Stimulated activated CD8-positive, alpha-beta memory T cell treated with anti-CD3 and anti-CD28 coated beads, Interleukin-7, amount 100 ng/mL, for 24 hours (primary cell): ENCODE data around the gene PLB1.

ENCODE experiments used
- DNase-seq: peaks from one replicate; pipeline ENCODE4 v3.0.0-alpha.2; 2020; ENCODE audit warnings: low read depth

PLB1 gene

DNA sequence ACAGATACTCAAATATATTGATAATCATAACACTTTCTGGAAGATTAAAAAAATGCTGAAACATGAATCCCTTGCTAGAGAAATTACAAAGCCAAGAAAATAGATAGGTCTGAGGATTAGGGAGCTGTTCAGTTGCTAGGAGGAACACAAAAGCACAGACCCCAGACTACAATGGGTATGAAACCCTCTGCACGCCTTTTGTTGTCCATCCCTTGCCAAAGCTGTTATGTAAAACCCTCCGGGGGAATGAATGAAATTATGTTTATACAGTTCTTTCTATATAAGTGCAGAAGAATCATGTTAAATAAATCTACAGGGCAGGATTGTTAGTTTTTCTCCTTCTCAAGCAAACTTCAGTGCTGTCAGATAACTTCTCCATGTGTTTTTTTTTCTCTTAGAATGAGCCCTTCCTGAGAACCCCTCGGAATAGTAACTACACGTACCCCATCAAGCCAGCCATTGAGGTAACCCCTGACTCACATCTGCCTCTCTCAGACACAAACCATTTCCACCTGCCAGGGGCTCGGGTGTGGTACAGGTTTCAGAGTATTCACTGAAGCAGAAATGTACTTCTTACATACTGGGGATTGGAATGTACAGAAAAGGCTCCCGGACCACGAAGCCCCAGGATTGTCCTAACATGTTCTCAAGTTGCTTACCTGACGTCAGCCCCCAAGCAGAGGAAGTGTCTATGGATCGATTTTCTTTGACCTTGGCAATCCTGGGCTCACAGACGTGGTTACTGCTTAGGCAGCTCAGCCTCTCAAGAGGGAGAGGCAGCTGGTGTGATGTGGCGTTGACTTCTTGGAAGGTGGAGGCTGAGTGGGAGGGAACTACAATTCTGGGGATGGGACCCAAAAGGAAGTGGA lies 118.0 kb downstream of the PLB1 start:
- DNase-seq: no peak

DNA sequence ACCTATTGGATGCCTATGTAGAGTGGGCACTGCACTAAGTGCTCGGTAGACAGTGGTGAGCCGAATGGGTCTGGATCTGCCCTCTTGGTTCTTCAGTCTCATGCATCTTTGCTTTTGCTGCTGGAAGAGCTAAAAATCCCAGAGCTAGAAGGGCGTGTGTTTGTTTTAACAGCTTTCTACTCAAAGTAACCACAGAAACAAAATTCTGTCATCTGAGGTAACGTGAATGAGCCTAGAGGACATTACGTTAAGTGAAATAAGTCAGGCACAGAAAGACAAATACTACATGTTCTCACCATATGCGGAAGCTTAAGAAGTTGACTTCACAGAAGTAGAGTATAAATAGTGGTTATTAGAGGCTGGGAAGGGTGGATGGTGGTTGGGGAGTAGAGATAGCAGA lies 119.8 kb downstream of the PLB1 start:
- no peak for DNase-seq

DNA sequence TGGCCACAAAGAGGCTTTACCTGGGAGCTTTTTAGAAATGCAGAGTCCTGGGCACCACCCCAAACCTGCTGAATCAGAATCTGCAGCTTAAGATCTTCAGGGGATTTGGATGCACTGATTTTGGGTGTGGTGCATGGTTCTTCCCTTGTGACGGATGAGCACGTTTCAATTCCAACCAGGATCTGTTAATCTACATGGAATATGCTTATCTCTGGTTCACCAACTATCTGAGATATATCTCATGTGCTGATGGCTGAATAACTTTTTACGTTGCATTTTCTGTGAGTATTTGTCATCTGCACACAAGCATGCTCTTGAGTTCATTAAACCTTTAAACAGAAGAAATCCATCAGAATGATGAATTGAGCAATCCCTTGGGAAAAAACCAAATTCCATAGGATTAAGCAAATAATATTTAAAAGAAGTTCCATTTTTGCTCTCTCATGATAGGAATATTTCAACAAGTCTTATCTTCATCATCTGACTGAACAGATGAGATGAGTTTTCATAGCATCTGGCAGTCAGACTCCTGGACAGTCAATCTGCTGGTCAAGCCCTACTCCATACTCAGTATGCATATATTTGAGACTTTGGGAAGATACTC lies 120.6 kb downstream of the PLB1 start:
- DNase-seq: no peak

DNA sequence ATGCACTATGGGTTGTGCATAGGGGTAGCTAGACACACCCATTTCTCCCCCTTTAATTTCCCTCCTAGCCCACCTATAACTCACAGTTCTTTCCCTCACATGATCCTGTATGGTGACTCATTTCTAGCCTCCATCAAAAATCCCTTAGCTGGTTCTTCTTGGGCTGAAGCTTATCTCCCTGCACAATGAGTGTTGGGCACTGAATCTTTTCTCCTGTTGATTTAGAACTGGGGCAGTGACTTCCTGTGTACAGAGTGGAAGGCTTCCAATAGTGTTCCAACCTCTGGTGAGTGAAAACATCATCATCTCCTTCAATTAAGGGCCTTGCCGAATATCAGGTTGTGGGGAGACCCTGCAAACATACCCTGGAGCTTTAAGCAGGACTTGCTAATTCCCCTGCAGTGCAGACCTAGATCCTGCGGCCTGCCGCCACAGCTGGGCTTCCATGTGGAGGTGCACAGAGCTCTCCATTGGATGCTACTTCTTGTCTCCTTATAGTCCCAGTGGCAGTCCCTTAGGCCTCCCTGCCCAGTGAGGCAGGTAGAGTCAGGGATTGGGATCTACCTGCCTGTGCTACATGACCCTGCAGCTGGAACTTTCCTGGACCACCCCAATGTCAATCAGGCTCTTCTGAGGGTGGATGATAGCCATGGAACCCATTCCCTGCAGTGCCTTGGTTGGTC lies 121.8 kb downstream of the PLB1 start:
- no peak for DNase-seq

DNA sequence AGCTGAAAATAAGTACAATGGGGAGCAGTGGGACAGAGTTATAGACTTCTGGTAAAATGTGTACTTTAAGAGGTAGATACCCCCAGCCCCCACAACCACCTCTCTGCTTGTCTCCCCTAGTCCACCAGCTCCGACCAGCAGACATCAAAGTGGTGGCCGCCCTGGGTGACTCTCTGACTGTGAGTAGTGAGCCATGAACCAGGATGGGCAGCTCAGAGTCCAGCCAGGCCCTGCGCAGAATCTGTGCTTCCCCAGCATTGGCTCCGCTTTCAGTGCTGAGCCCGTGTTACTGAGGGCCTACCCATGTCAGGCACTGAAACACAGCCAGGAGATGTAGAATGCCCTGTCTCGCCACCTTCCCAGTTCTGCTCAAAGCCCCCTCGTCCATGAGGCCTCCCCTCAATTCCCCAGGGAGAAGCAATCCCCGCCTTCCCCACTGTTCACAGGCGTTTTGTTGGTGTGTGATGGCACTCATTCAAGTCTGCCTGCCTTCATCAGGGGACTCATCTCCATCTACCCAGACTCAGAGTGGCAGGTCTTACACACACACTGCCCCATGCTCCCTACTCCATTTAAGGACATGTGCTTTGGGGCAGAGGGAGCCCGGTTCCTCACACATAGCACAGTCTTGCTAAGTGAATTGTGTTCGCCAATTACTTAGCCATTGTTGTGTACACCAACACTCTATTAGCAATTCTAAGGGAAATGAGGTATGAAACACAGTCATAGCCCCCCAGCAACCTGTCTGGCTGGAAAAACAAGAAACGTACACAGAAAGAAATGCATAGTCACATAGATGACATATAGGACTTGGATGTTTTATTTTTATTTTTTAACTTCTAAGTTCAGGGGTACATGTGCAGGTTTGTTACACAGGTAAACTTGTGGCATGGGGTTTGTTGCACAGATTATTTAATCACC lies 122.6 kb downstream of the PLB1 start:
- no peak for DNase-seq

DNA sequence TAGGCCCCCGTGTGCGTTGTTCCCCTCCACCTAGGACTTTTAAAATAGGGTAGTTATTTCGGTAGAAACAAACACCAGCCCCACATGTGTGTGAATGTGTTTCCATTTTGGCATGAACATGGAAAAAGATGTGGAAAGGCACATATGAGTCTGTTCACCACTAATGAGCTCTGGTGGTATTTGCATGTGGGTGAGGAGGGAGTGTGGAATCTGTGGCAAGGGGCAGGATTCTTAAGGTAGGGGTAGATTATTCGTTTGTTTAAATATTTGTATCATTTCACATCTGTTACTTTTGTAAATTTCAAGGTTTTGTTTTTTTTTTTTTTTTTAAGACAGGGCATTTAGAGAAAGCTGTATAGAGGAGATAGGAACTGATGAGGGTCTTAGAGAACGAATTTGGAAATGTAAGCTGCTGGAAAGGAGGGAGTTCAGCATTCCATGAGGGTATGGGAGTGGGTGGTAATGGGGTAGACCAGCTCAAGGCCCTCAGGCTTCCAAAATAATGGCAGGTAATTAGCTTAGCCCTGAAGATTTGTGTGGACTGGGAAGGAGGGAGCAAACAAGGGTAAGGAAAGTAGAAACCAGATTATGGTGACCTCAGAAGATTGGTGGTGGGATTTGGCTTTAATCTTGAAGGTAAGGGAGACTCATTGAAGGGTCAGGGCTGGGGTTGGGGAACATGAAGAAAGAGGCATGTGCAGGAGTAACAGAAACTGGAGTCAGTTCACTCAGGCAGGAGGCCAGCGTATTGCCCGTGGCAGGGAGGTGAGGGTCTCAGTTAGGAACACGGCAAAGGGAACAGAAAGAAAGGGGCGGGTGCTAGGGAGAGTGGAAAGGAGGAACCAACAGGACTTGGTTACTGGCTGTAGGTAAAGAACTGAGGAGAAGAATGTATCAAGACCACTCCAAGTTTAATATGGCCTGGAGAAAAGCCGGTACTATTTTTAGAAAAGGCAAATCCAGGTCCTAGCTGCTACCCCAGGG lies 123.6 kb downstream of the PLB1 start:
- DNase-seq: no peak

DNA sequence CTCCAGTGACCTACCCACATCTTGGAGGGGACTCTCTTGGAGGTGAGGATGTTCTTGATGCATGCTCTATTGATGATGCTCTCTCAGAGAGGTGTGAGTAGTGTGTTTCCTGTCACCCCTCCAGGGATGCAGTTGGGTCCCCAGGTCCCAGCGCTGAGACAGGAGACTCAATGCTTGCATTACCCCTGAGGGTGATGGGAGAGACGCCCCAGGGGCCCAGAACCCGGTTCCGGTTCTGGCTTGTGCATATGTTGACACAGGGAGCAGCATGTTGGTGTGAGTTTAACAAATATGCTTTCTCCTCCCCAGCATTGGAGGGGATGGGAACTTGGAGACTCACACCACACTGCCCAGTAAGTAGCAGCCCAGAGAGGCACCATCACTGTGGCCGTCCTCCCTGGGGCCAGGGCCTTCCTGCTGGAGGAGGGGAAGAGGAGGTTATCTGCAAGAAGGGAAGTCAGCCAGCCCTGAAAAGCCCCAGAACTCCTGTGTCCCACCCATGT lies 124.5 kb downstream of the PLB1 start:
- no peak for DNase-seq

DNA sequence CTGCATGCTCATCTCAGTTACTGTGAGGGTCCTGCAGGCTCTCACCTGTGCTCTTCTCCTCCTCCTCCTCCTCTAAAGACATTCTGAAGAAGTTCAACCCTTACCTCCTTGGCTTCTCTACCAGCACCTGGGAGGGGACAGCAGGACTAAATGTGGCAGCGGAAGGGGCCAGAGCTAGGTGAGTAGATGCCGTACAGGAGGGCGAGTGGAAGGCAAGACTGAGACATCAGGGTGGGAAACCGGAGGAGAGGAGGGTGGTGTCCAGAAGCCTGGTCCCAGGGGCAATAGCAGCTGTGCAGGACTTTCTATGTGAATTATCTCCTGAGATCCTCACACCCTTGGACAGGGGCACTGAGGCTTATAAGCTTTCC lies 124.9 kb downstream of the PLB1 start:
- DNase-seq: no peak

DNA sequence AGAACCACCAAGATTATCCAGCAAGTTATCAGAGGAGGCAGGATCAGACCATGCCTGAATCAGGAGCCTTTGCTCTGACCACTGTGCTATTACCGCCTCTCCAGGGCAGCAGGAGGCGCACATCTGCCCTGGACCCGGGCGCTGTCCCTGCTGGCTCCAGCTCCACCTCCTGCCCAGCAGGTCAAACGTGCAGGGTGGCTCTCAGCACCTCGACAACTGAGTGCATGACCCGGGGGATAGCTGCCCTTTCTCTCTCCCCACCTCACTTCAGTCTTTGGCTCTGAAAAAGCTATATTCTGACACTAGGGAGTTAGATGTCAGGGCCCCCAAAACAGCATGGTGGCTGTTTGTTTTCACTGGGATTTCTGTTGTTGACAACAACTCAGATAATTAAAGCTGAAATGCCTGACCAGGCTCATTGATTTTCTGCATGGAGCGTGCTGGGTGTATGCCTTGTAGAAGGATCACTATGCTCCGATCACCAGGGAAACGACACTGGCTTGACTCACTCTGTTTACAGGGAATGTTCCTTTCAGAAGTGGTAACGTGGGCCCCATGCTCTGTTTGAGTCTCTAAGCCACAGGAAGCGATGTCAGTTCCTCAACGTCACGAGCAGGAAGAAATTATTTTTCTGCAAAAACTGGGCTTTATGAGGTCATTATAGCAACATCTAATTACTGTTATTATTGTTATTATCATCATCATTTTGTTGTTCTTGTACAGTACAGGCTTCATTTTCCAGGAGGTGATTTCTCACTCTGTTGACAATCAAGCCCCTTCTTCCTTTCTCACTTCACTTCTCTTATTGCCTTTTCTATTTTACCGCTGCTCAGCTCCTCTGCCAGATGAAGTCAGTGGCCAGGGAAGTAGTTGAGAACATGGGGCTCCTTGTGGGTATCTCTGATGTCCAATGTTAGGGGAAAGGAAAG lies 125.6 kb downstream of the PLB1 start:
- DNase-seq: no peak

DNA sequence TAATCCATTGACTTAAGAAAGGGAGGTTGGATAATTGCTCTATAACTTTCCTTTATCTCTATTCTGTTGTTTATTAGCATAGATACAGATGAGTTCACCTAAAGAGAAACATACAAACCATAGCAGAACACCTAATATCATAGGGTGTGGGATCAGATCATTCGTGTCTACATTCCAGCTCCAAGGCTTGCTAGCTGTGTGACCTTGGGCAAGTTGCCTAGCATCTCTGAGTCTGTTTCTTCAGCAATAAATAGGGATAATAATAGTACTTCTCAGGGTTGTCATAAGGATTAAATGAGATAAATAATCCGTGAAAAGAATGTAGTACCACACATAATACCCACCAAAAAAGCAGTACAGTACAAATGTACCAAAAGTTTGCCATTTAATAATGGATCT lies 126.2 kb downstream of the PLB1 start:
- DNase-seq: no peak

DNA sequence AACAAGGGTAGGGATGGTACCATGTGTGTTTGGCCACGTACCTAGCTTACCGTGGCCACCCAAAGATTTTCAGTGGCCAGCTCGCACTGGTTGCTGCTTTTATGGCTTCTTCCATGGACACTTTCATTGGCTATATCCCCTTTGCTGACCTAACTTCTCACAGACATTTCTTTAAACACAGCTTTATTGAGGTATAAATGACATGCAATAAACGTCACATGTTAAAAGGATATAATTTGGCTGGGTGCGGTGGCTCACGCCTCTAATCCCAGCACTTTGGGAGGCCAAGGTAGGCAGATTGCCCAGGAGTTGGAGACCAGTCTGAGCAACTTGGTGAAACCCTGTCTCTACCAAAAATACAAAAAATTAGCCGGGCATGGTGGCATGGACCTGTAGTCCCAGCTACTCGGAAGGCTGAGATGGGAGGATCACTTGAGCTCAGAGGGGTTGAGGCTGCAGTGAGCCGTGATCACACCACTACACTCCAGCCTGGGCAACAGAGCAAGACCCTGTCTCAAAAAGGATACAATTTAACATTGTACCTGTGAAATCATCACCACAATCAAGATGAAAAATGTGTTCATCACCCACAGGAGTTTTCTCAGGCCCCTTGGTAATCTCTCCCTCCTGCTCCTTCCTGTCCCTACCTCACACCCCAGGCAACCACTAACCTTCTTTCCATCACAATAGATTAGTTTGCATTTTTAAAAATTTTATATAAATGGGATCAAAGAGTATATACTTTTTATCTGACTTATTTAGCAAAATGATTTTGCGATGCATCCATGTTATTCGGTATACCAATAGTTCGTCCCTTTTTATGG lies 127.9 kb downstream of the PLB1 start:
- no peak for DNase-seq

DNA sequence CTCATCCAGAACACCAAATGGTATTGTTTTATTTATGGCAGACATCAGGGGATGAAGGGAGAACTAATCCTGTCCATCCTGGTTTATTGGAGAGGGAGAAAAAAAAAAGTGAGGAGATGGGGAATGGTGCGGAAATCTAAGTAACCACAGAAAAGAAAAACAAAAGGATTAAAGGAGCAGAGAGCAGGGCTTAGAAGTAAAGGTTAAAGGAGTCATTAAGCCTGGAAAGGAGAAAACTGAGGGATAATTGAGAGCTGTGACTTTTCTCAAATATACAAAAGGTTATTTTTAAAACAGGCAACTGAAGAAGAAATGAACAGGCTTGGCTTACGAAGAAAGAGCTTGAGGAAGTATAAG lies 128.6 kb downstream of the PLB1 start:
- DNase-seq: no peak

DNA sequence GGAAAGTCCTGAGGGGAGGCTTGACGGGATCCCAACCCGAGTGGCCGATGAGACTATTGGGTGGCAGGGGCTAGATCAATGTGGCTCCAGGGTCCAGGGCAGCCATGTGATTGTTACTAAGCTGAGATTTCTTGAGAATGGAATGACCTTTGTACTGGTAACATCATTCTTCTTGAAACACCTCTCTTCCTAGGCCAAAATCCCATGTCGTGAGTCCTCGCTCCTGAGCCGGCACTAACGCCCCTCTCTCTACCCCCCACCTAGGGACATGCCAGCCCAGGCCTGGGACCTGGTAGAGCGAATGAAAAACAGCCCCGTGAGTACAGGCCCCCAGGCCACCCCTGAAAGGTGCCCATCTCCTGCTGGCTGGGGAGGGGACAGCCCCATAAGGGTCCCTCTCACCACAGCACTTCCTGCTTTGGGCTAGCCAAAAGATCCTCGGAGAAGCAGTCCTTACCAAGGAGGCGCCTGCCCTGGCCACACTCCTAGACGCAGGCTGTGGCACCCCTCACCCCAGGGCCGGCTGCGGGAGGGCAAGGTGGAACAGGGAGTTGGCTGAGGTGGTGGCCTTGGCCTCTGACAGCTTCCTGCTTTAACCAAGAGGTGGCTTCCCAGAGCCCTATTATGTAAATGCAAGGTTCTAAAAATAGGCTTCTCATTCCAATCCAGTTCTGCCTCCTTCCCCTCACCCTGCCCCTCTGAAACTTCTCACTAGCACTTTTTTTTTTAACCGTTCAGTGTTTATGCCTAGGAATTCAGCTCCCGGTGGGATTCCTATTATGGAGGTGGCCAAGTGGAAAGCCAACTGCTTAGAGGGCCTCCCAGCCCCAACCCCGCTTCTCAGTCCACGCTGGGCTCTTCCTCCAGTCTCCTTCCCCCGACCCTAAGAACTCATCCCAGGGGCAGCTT lies 129.2 kb downstream of the PLB1 start:
- no peak for DNase-seq

DNA sequence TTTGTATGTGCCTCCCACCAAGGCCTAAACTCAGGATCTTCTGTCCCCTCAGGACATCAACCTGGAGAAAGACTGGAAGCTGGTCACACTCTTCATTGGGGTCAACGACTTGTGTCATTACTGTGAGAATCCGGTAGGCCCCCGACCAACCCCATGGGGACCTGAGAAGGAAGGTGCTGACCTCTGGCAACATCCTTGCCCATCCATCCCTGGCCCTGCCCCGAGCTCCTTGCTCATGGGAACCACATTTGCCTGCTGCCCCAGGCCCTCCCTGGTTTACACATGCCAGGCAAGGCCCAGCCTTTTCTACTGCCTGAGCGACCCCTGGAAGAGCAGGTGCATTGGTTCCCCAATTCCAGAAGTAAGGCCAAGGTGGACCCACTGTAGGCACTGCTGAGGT lies 130.5 kb downstream of the PLB1 start:
- no peak for DNase-seq

DNA sequence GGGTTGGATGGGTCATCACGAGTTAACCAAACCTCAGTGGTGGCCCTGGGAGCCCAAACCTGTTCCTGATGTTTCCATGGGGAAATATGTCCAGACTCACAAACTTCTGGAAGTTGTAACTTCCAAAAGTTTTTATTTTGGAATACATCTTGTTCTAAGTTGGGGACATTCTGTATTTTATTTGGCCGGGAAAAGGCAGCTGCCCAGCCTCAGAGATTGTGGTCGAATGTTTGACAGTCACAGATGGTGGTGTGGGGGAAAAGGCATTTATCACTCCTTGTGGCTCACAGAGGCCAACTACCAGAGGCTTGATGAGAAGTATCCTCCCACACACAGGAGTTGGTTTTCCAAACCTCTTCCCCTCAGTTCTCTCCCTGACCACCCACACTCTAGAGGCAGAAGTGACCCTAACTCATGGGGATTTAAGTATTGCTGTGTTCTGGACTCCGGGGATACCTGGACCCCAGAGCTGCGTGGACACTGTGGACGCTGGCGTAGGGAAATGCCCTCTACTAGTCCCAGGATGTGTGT lies 131.1 kb downstream of the PLB1 start:
- no peak for DNase-seq

DNA sequence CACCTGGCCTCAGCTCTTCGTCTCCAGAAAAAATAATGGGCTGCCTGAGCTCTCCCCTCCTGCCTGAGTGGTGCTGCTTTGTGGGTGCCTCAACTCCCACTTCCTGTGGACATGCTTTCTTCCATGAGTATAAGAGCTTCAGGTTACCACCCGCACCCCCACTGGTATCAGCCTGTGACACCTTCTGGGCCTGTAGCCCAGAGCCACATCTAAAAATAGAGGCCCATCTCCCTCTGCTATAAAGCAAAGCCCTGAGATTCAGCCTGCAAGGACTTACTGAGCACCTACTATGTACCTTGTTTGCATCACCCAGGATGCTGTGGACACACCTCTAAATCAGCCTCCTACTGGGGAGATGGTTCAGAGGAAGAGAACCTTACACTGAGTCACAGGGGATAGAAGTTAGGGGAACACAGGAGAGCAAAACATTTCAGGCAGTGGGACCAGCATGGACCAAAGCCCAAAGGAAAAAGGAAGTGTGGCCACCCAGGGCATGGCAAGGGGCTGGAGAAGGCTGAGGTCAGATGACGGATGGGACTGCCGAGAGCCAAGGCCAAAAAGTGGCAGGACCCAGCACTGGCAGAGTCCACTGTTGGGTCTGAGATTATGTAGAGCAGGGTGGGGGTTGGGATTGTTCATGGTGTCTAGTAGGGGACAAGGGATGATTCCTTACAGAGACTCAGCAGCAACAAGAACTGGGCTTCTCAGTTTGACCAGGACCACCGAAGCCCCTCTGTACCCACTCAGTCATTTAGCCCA lies 132.0 kb downstream of the PLB1 start:
- no peak for DNase-seq

DNA sequence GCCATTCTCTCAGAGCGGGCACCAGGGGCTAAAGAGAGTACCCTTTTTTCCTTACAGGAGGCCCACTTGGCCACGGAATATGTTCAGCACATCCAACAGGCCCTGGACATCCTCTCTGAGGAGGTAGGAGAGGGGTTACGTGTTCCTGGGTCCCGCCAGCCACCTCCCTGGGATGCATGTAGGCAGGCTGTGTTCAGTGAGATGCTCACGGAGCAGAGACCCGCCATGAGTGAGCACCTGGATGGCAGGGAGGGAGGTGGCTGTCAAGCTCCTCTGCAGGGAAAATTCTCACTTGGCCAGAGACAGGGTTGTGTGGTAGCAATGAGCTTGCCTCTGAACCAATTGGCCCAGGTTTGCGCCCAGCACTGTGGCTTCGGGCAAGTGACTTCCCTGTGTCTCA lies 132.6 kb downstream of the PLB1 start:
- DNase-seq: no peak
